Mesothelial cell of epicardium (in vitro differentiated cells): Measurements from ENCODE around the gene CDH4. TPM values are rescaled to one million over a fixed set of nuclear protein-coding genes. Genes with fewer than 3 reads are reported as not detected.

ENCODE experiments used
- DNase-seq, 2 experiments: peaks; one replicate each; pipeline ENCODE4 v3.0.0; 2021; ENCODE audit warnings: low spot score in 2 of 2; ENCODE audit not compliant: unreplicated experiment in 2 of 2
- H3K27ac Mint-ChIP-seq: 2 replicates; pipeline ENCODE4 v1.8.0; 2021; ENCODE audit warnings: mixed read lengths
- H3K27me3 Mint-ChIP-seq: 2 replicates; pipeline ENCODE4 v1.8.0; 2021; ENCODE audit warnings: low read depth, mixed read lengths
- H3K36me3 Mint-ChIP-seq: 2 replicates; pipeline ENCODE4 v1.8.0; 2021; ENCODE audit warnings: mixed read lengths
- H3K4me1 Mint-ChIP-seq: 2 replicates; pipeline ENCODE4 v1.8.0; 2021; ENCODE audit warnings: mixed read lengths
- H3K4me3 Mint-ChIP-seq: 2 replicates; pipeline ENCODE4 v1.8.0; 2021; ENCODE audit warnings: mild to moderate bottlenecking, moderate library complexity, mixed read lengths
- H3K9me3 Mint-ChIP-seq: 2 replicates; pipeline ENCODE4 v1.8.0; 2021; ENCODE audit warnings: mixed read lengths
- total RNA-seq: library from RNA; stranded (reverse); gene quantifications from 3 replicates; pipeline ENCODE4 v1.2.1, GENCODE V29; 2021
- TF ChIP-seq, protein P1 (sequence below): fragments of 200-600 bp; sonication (generic); IDR thresholded peaks from one replicate; pipeline ENCODE4 v1.5.0; 2021; ENCODE audit warnings: antibody characterized with exemption; ENCODE audit not compliant: unreplicated experiment

Gene CDH4
- total RNA-seq, 1 donor from 2014 or later = 1.1 TPM

GRCh38 chr20:61533231-61533631 is 281.2 kb downstream of the CDH4 start:
- Mint-ChIP-seq H3K9me3 (no peaks in the 10 kb centered on the region), H3K36me3 (no peaks in the 10 kb centered on the region), H3K4me1 (no peaks in the 10 kb centered on the region), H3K4me3 (no peak overlapping the region), H3K27me3 (peaks cover 18% of the 10 kb centered on the region), H3K27ac (no peak overlapping the region)
- DNase-seq = no peak
- TF ChIP-seq, protein P1, sequence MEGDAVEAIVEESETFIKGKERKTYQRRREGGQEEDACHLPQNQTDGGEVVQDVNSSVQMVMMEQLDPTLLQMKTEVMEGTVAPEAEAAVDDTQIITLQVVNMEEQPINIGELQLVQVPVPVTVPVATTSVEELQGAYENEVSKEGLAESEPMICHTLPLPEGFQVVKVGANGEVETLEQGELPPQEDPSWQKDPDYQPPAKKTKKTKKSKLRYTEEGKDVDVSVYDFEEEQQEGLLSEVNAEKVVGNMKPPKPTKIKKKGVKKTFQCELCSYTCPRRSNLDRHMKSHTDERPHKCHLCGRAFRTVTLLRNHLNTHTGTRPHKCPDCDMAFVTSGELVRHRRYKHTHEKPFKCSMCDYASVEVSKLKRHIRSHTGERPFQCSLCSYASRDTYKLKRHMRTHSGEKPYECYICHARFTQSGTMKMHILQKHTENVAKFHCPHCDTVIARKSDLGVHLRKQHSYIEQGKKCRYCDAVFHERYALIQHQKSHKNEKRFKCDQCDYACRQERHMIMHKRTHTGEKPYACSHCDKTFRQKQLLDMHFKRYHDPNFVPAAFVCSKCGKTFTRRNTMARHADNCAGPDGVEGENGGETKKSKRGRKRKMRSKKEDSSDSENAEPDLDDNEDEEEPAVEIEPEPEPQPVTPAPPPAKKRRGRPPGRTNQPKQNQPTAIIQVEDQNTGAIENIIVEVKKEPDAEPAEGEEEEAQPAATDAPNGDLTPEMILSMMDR = no peak

DNA sequence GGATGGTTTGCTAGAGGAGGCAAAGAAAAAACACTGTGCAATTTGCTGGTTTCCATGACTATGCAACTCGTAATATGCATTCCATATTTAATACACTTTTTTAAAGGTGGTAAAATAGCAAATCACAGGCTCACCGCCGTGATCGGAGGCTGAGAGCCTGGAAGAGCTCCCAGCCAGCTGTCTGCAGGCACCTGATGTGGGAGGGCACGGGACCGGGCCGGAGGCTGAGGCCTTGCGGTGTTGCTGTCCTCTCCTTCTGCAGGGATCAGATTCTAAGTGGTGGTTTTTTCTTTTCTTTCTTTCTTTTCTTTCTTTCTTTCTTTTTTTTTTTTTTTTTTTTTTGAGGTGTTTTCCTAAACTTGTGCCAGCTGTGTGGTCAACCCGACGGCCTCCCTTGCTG is 282.3 kb downstream of the CDH4 start:
- Mint-ChIP-seq H3K4me1 (no peaks in the 10 kb centered on the region), H3K27ac (no peak overlapping the region), H3K9me3 (no peaks in the 10 kb centered on the region), H3K4me3 (no peak overlapping the region), H3K36me3 (no peaks in the 10 kb centered on the region), H3K27me3 (peaks cover 15% of the 10 kb centered on the region)
- DNase-seq = no peak
- TF ChIP-seq, protein P1 = no peak

GRCh38 chr20:61535091-61535490 is 283.0 kb downstream of the CDH4 start:
- Mint-ChIP-seq H3K4me1 (no peaks in the 10 kb centered on the region), H3K36me3 (no peaks in the 10 kb centered on the region), H3K9me3 (no peaks in the 10 kb centered on the region), H3K27ac (no peak overlapping the region), H3K4me3 (no peak overlapping the region), H3K27me3 (peaks cover 15% of the 10 kb centered on the region)
- no peak for DNase-seq
- TF ChIP-seq, protein P1 = no peak

- Mint-ChIP-seq H3K4me3 (no peak overlapping the region), H3K27ac (no peak overlapping the region), H3K4me1 (no peaks in the 10 kb centered on the region), H3K27me3 (peaks cover 16% of the 10 kb centered on the region), H3K36me3 (no peaks in the 10 kb centered on the region), H3K9me3 (no peaks in the 10 kb centered on the region)
- DNase-seq = no peak
- TF ChIP-seq, protein P1 = no peak
These were observed 283.5 kb downstream of the CDH4 start for GRCh38 chr20:61535536-61535935.

- no peak overlapping the region for H3K27ac Mint-ChIP-seq
- TF ChIP-seq, protein P1 = no peak
- H3K27me3 Mint-ChIP-seq = peaks cover 21% of the 10 kb centered on the region
- DNase-seq = no peak
- no peaks in the 10 kb centered on the region for H3K9me3 Mint-ChIP-seq
- no peaks in the 10 kb centered on the region for H3K36me3 Mint-ChIP-seq
- no peak overlapping the region for H3K4me3 Mint-ChIP-seq
- H3K4me1 Mint-ChIP-seq = no peaks in the 10 kb centered on the region
These were observed 283.9 kb downstream of the CDH4 start for GRCh38 chr20:61535956-61536355.

- Mint-ChIP-seq H3K4me1 (no peaks in the 10 kb centered on the region), H3K36me3 (no peaks in the 10 kb centered on the region), H3K4me3 (no peak overlapping the region), H3K27me3 (peaks cover 24% of the 10 kb centered on the region), H3K9me3 (no peaks in the 10 kb centered on the region), H3K27ac (no peak overlapping the region)
- no peak for DNase-seq
- TF ChIP-seq, protein P1 = no peak
These were observed 284.6 kb downstream of the CDH4 start for GRCh38 chr20:61536671-61537070.
